Lower lobe of right lung (tissue), 2 donors: ENCODE results near the gene PCMTD2. TPM values are rescaled to one million over a fixed set of nuclear protein-coding genes. Genes with fewer than 3 reads are reported as not detected.
A peak's percentile ranks its signal among the peaks of the same experiment; 100 is the strongest.

Experiments
- ATAC-seq, 2 donors: fragments of 200-7000 bp; cut with Tn5 transposase; one replicate each; pipeline ENCODE4 v1.9.1; 2020 to 2022; ENCODE audit warnings: mild to moderate bottlenecking in 2 of 2, moderate library complexity in 2 of 2
- DNase-seq: peaks from one replicate; pipeline ENCODE4 v3.0.0-alpha.2; 2020
- H3K27ac ChIP-seq: fragments of 200-600 bp; one replicate; pipeline ENCODE4 v1.8.0; 2022
- H3K27me3 ChIP-seq: fragments of 200-600 bp; one replicate; pipeline ENCODE4 v1.8.0; 2022; ENCODE audit warnings: low read depth
- H3K36me3 ChIP-seq: fragments of 200-600 bp; one replicate; pipeline ENCODE4 v1.8.0; 2022; ENCODE audit warnings: mild to moderate bottlenecking
- H3K4me1 ChIP-seq: fragments of 200-600 bp; one replicate; pipeline ENCODE4 v1.8.0; 2022
- H3K4me3 ChIP-seq: fragments of 200-600 bp; one replicate; pipeline ENCODE4 v1.8.0; 2022; ENCODE audit warnings: mild to moderate bottlenecking
- H3K9me3 ChIP-seq: fragments of 200-600 bp; one replicate; pipeline ENCODE4 v1.8.0; 2022
- CTCF ChIP-seq: fragments of 200-600 bp; IDR thresholded peaks from one replicate; pipeline ENCODE4 v1.8.0; 2022; ENCODE audit warnings: antibody characterized with exemption, mild to moderate bottlenecking
- intact Hi-C: fragments of 100-400 bp; cut with DNase I; formaldehyde crosslinking; loops from one replicate; pipeline ENCODE4 v1.11.0; 2022
- total RNA-seq: library from RNA; stranded (reverse); fragmentation: NEBNext Ultra II Directional; extraction: Animal tissue kit (Norgen Biotek cat#: 25700); gene quantifications from one replicate; pipeline ENCODE4 v1.2.1, GENCODE V29; 2021
- donor health status: DM: no; HTN: yes; CAD: no; lungs with severe emphysema.

The PCMTD2 gene
- total RNA-seq, 1 donor from 2014 or later, result 65.8 TPM

GRCh38 chr20:64260239-64260638 lies 4.7 kb downstream of the PCMTD2 start:
- intact Hi-C loops, result no loop called here
- no peak for TF ChIP-seq CTCF
- Histone ChIP-seq H3K4me1 (peaks cover 43% of the 10 kb centered on the region), H3K36me3 (peaks cover 25% of the 10 kb centered on the region), H3K27me3 (no peaks in the 10 kb centered on the region), H3K27ac (no peak overlapping the region), H3K9me3 (no peaks in the 10 kb centered on the region), H3K4me3 (no peak overlapping the region)
- no peak for ATAC-seq
- no peak for DNase-seq

- DNase-seq (no peak), ATAC-seq (peak; percentile 18 to 34)
- no peak for TF ChIP-seq CTCF
- Histone ChIP-seq H3K27ac (peak overlapping the region; percentile 50), H3K27me3 (no peaks in the 10 kb centered on the region), H3K9me3 (no peaks in the 10 kb centered on the region), H3K4me3 (peak overlapping the region; percentile 13), H3K4me1 (peaks cover 42% of the 10 kb centered on the region), H3K36me3 (peaks cover 33% of the 10 kb centered on the region)
- intact Hi-C loops, result no loop called here
Measured at GRCh38 chr20:64261138-64261537, 5.6 kb downstream of the PCMTD2 start.

- no peak for TF ChIP-seq CTCF
- intact Hi-C loops, result no loop called here
- peaks cover 20% of the 10 kb centered on the region for H3K4me1 ChIP-seq
- H3K9me3 ChIP-seq, result no peaks in the 10 kb centered on the region
- H3K4me3 ChIP-seq, result no peak overlapping the region
- H3K27ac ChIP-seq, result no peak overlapping the region
- DNase-seq, result no peak
- no peaks in the 10 kb centered on the region for H3K27me3 ChIP-seq
- ATAC-seq, result no peak
- peaks cover 56% of the 10 kb centered on the region for H3K36me3 ChIP-seq
Measured at GRCh38 chr20:64264091-64264490, 8.5 kb downstream of the PCMTD2 start.

GRCh38 chr20:64265201-64265600 lies 9.7 kb downstream of the PCMTD2 start:
- DNase-seq (no peak), ATAC-seq (no peak)
- Histone ChIP-seq H3K9me3 (no peaks in the 10 kb centered on the region), H3K4me1 (peaks cover 15% of the 10 kb centered on the region), H3K4me3 (no peak overlapping the region), H3K36me3 (peaks cover 54% of the 10 kb centered on the region), H3K27ac (no peak overlapping the region), H3K27me3 (no peaks in the 10 kb centered on the region)
- intact Hi-C loops, result no loop called here
- no peak for TF ChIP-seq CTCF

GRCh38 chr20:64266988-64267387 lies 11.4 kb downstream of the PCMTD2 start:
- ATAC-seq (no peak), DNase-seq (no peak)
- Histone ChIP-seq H3K27me3 (no peaks in the 10 kb centered on the region), H3K36me3 (peaks cover 43% of the 10 kb centered on the region), H3K4me3 (no peak overlapping the region), H3K27ac (no peak overlapping the region), H3K4me1 (no peaks in the 10 kb centered on the region), H3K9me3 (no peaks in the 10 kb centered on the region)
- intact Hi-C loops, result no loop called here
- no peak for TF ChIP-seq CTCF

- no peaks in the 10 kb centered on the region for H3K27me3 ChIP-seq
- H3K4me1 ChIP-seq, result no peaks in the 10 kb centered on the region
- no peak for ATAC-seq
- H3K36me3 ChIP-seq, result peaks cover 48% of the 10 kb centered on the region
- no peak overlapping the region for H3K27ac ChIP-seq
- intact Hi-C loops, result no loop called here
- TF ChIP-seq CTCF, result no peak
- no peak for DNase-seq
- H3K4me3 ChIP-seq, result no peak overlapping the region
- H3K9me3 ChIP-seq, result no peaks in the 10 kb centered on the region
Measured at GRCh38 chr20:64268174-64268573, 12.6 kb downstream of the PCMTD2 start.
